Immature natural killer cell (primary cell): ENCODE measurements around the gene SLC38A11. TPM values are rescaled to one million over a fixed set of nuclear protein-coding genes. Genes with fewer than 3 reads are reported as not detected.

Experiments
- DNase-seq, 3 donors: peaks; one replicate each; pipeline ENCODE4 v3.0.0; 2022; ENCODE audit warnings: mixed read lengths in 1 of 3
- H3K27ac Mint-ChIP-seq, 6 donors: one replicate each; pipeline ENCODE4 v1.8.0; 2020; ENCODE audit warnings: mixed read lengths in 6 of 6, mild to moderate bottlenecking in 5 of 6, inconsistent platforms in 4 of 6, moderate library complexity in 3 of 6
- H3K27me3 Mint-ChIP-seq, 3 donors: one replicate each; pipeline ENCODE4 v1.8.0; 2020 to 2021; ENCODE audit warnings: low read depth in 3 of 3, mild to moderate bottlenecking in 3 of 3, mixed read lengths in 3 of 3, moderate library complexity in 3 of 3, inconsistent platforms in 1 of 3
- H3K36me3 Mint-ChIP-seq, 3 donors: one replicate each; pipeline ENCODE4 v1.8.0; 2020; ENCODE audit warnings: mixed read lengths in 3 of 3, inconsistent platforms in 2 of 3, mild to moderate bottlenecking in 2 of 3
- H3K4me1 Mint-ChIP-seq, 2 donors: one replicate each; pipeline ENCODE4 v1.8.0; 2020; ENCODE audit warnings: inconsistent platforms in 2 of 2, mild to moderate bottlenecking in 2 of 2, mixed read lengths in 2 of 2, moderate library complexity in 1 of 2
- H3K4me3 Mint-ChIP-seq, 5 donors: one replicate each; pipeline ENCODE4 v1.8.0; 2020; ENCODE audit warnings: mild to moderate bottlenecking in 5 of 5, mixed read lengths in 5 of 5, inconsistent platforms in 3 of 5, moderate library complexity in 3 of 5
- H3K9me3 Mint-ChIP-seq, 6 donors: one replicate each; pipeline ENCODE4 v1.8.0; 2020; ENCODE audit warnings: mild to moderate bottlenecking in 6 of 6, mixed read lengths in 6 of 6, inconsistent platforms in 4 of 6, moderate library complexity in 3 of 6
- polyA plus RNA-seq, 3 donors: library from polyadenylated mRNA; unstranded; fragments of 300-500 nt; fragmentation: Illumina TruSeq; gene quantifications; one replicate each; pipeline ENCODE4 v1.2.3, GENCODE V29; 2021

The SLC38A11 gene
- polyA plus RNA-seq, 3 donors from 2014 or later = not detected

GRCh38 chr2:164847981-164848741 is 107.2 kb downstream of the SLC38A11 start:
- Mint-ChIP-seq H3K4me1 (peaks cover 2 to 5% of the 10 kb centered on the region in 2 donors), H3K4me3 (no peak overlapping the region), H3K27ac (no peak overlapping the region), H3K9me3 (peaks cover 0 to 2% (median 0%) of the 10 kb centered on the region in 6 donors), H3K27me3 (peaks cover 2% of the 10 kb centered on the region in 3 donors), H3K36me3 (no peaks in the 10 kb centered on the region)
- DNase-seq = no peak

GRCh38 chr2:164847291-164847690 is 108.0 kb downstream of the SLC38A11 start:
- no peak for DNase-seq
- Mint-ChIP-seq H3K4me1 (peaks cover 2 to 5% of the 10 kb centered on the region in 2 donors), H3K9me3 (peaks cover 0 to 2% (median 0%) of the 10 kb centered on the region in 6 donors), H3K36me3 (no peaks in the 10 kb centered on the region), H3K27ac (no peak overlapping the region), H3K4me3 (no peak overlapping the region), H3K27me3 (peaks cover 2 to 4% (median 2%) of the 10 kb centered on the region in 3 donors)

- Mint-ChIP-seq H3K27me3 (peaks cover 2 to 6% (median 2%) of the 10 kb centered on the region in 3 donors), H3K36me3 (no peaks in the 10 kb centered on the region), H3K27ac (no peak overlapping the region), H3K4me1 (peaks cover 4 to 5% of the 10 kb centered on the region in 2 donors), H3K4me3 (no peak overlapping the region), H3K9me3 (peaks cover 0 to 2% (median 0%) of the 10 kb centered on the region in 6 donors)
- DNase-seq = no peak
Observed at GRCh38 chr2:164846276-164846675, 109.0 kb downstream of the SLC38A11 start.

Other genes starting within 250 kb of the SLC38A11 start
- 1 to 10 TPM in 1 of 3 donors, under 1 TPM in 1, not detected in 1; 0.04 to 1.4 TPM for gene COBLL1, start 113.7 kb downstream of the SLC38A11 start, polyA plus RNA-seq
- not detected for gene SCN3A, start 248.5 kb upstream of the SLC38A11 start, polyA plus RNA-seq